Trophoblast cell (in vitro differentiated cells and primary cell): ENCODE results near the gene TNP2.

ENCODE experiments used
- DNase-seq, 2 donors: peaks; one replicate each; pipeline ENCODE4 v3.0.0-alpha.2; 2016
- H2AFZ ChIP-seq: 2 replicates; pipeline ENCODE4 v1.6.1; 2013; ENCODE audit warnings: low read length, moderate library complexity, mild to moderate bottlenecking; ENCODE audit not compliant: insufficient read depth, poor library complexity
- H2AK5ac ChIP-seq: 2 replicates; pipeline ENCODE4 v1.6.1; 2013; ENCODE audit warnings: mild to moderate bottlenecking, low read length
- H2BK120ac ChIP-seq: 2 replicates; pipeline ENCODE4 v1.6.1; 2013; ENCODE audit warnings: low read length, mild to moderate bottlenecking, moderate library complexity; ENCODE audit not compliant: insufficient read depth, poor library complexity
- H2BK12ac ChIP-seq: 2 replicates; pipeline ENCODE4 v1.6.1; 2013; ENCODE audit warnings: mild to moderate bottlenecking, low read length, moderate library complexity
- H2BK5ac ChIP-seq: 2 replicates; pipeline ENCODE4 v1.6.1; 2013; ENCODE audit warnings: low read length, low read depth, moderate library complexity, mild to moderate bottlenecking; ENCODE audit not compliant: poor library complexity
- H3K14ac ChIP-seq: 2 replicates; pipeline ENCODE4 v1.6.1; 2013; ENCODE audit warnings: mild to moderate bottlenecking, low read length
- H3K18ac ChIP-seq: 2 replicates; pipeline ENCODE4 v1.6.1; 2013; ENCODE audit warnings: mild to moderate bottlenecking, low read length
- H3K23ac ChIP-seq: 2 replicates; pipeline ENCODE4 v1.6.1; 2013; ENCODE audit warnings: low read length
- H3K27ac ChIP-seq: 2 replicates; pipeline ENCODE4 v1.5.1; 2013; ENCODE audit warnings: low read depth, mild to moderate bottlenecking, inconsistent platforms, low read length, moderate library complexity
- H3K27me3 ChIP-seq: 2 replicates; pipeline ENCODE4 v1.6.1; 2013; ENCODE audit warnings: inconsistent platforms, mild to moderate bottlenecking, low read length, moderate library complexity; ENCODE audit not compliant: insufficient read depth
- H3K36me3 ChIP-seq, 2 experiments: 1 replicate in 1 of 2; 2 replicates in 1 of 2; pipeline ENCODE4 v1.6.1; 2013; ENCODE audit warnings: low read length in 2 of 2, mild to moderate bottlenecking in 2 of 2, moderate library complexity in 1 of 2; ENCODE audit not compliant: insufficient read depth in 2 of 2, control insufficient read depth in 1 of 2
- H3K4ac ChIP-seq: 2 replicates; pipeline ENCODE4 v1.6.1; 2013; ENCODE audit warnings: low read depth, mild to moderate bottlenecking, low read length, moderate library complexity
- H3K4me1 ChIP-seq, 2 experiments: 1 replicate in 1 of 2; 2 replicates in 1 of 2; pipeline ENCODE4 v1.6.1; 2013; ENCODE audit warnings: low read length in 2 of 2, mild to moderate bottlenecking in 2 of 2, moderate library complexity in 1 of 2; ENCODE audit not compliant: insufficient read depth in 2 of 2, control insufficient read depth in 1 of 2
- H3K4me2 ChIP-seq: 2 replicates; pipeline ENCODE4 v1.6.1; 2013; ENCODE audit warnings: inconsistent platforms, mild to moderate bottlenecking, low read length, moderate library complexity
- H3K4me3 ChIP-seq: 2 replicates; pipeline ENCODE4 v1.5.1; 2013; ENCODE audit warnings: mild to moderate bottlenecking, low read depth, low read length, inconsistent platforms
- H3K79me1 ChIP-seq: one replicate; pipeline ENCODE4 v1.6.1; 2013; ENCODE audit warnings: low read length
- H3K79me2 ChIP-seq: 2 replicates; pipeline ENCODE4 v1.6.1; 2013; ENCODE audit warnings: low read length, mild to moderate bottlenecking; ENCODE audit not compliant: control insufficient read depth, insufficient read depth, poor library complexity
- H3K9ac ChIP-seq: 2 replicates; pipeline ENCODE4 v1.6.1; 2013; ENCODE audit warnings: mild to moderate bottlenecking, low read length
- H3K9me3 ChIP-seq: 2 replicates; pipeline ENCODE4 v1.6.1; 2013; ENCODE audit warnings: low read depth, mild to moderate bottlenecking, control low read depth, inconsistent platforms, low read length; ENCODE audit not compliant: insufficient read depth
- H4K12ac ChIP-seq: 2 replicates; pipeline ENCODE4 v1.6.1; 2013; ENCODE audit warnings: low read depth, mild to moderate bottlenecking, low read length, moderate library complexity
- H4K8ac ChIP-seq: 2 replicates; pipeline ENCODE4 v1.6.1; 2013; ENCODE audit warnings: low read depth, mild to moderate bottlenecking, low read length, moderate library complexity
- H4K91ac ChIP-seq: one replicate; pipeline ENCODE4 v1.6.1; 2013; ENCODE audit warnings: low read depth, mild to moderate bottlenecking, low read length, moderate library complexity
- WGBS: extraction: QIAGEN DNeasy Blood & Tissue Kit; methylation state at CpG from one replicate; pipeline ENCODE4 v1.1.7; 2013; ENCODE audit warnings: missing lambda C conversion rate; ENCODE audit not compliant: insufficient read length, insufficient coverage; ENCODE audit errors: extremely low coverage; 5-methylcytosine and 5-hydroxymethylcytosine counted together

The TNP2 gene

GRCh38 chr16:11242658-11243057, 26.5 kb downstream of the TNP2 start:
- H3K18ac ChIP-seq: no peak overlapping the region
- no peak overlapping the region for H4K12ac ChIP-seq
- H2BK120ac ChIP-seq: no peak overlapping the region
- H3K4me3 ChIP-seq: no peak overlapping the region
- H3K23ac ChIP-seq: no peak overlapping the region
- no peaks in the 10 kb centered on the region for H3K4me1 ChIP-seq
- no peak overlapping the region for H3K27ac ChIP-seq
- H4K91ac ChIP-seq: no peak overlapping the region
- no peak overlapping the region for H2AK5ac ChIP-seq
- H4K8ac ChIP-seq: no peak overlapping the region
- no peaks in the 10 kb centered on the region for H3K9me3 ChIP-seq
- no peak for DNase-seq
- H2AFZ ChIP-seq: no peak overlapping the region
- no peak overlapping the region for H3K9ac ChIP-seq
- H3K79me1 ChIP-seq: no peaks in the 10 kb centered on the region
- H3K4ac ChIP-seq: no peak overlapping the region
- WGBS: no CpG with 5 or more reads among the region's 12 CpGs
- H2BK5ac ChIP-seq: no peak overlapping the region
- H3K4me2 ChIP-seq: no peak overlapping the region
- no peak overlapping the region for H3K14ac ChIP-seq
- H2BK12ac ChIP-seq: no peak overlapping the region
- no peaks in the 10 kb centered on the region for H3K79me2 ChIP-seq
- H3K27me3 ChIP-seq: no peaks in the 10 kb centered on the region
- H3K36me3 ChIP-seq: no peaks in the 10 kb centered on the region

GRCh38 chr16:11241480-11242204, 27.5 kb downstream of the TNP2 start:
- Histone ChIP-seq H4K8ac (no peak overlapping the region), H4K12ac (no peak overlapping the region), H3K27ac (no peak overlapping the region), H2BK120ac (no peak overlapping the region), H3K4ac (no peak overlapping the region), H2BK12ac (no peak overlapping the region), H3K79me1 (no peaks in the 10 kb centered on the region), H2AFZ (no peak overlapping the region), H3K23ac (no peak overlapping the region), H3K79me2 (no peaks in the 10 kb centered on the region), H3K27me3 (no peaks in the 10 kb centered on the region), H3K18ac (no peak overlapping the region), H3K14ac (no peak overlapping the region), H3K4me1 (no peaks in the 10 kb centered on the region), H3K36me3 (no peaks in the 10 kb centered on the region), H3K4me3 (no peak overlapping the region), H3K4me2 (no peak overlapping the region), H2AK5ac (no peak overlapping the region), H3K9ac (no peak overlapping the region), H3K9me3 (no peaks in the 10 kb centered on the region), H2BK5ac (no peak overlapping the region), H4K91ac (no peak overlapping the region)
- DNase-seq: no peak
- no CpG with 5 or more reads among the region's 5 CpGs for WGBS

GRCh38 chr16:11240636-11241473, 28.3 kb downstream of the TNP2 start:
- no peak overlapping the region for H2AK5ac ChIP-seq
- no peaks in the 10 kb centered on the region for H3K27me3 ChIP-seq
- no peak overlapping the region for H3K14ac ChIP-seq
- no peak overlapping the region for H3K27ac ChIP-seq
- H2AFZ ChIP-seq: no peak overlapping the region
- no peak overlapping the region for H3K9ac ChIP-seq
- H3K36me3 ChIP-seq: no peaks in the 10 kb centered on the region
- H4K8ac ChIP-seq: no peak overlapping the region
- no peak overlapping the region for H3K23ac ChIP-seq
- no peaks in the 10 kb centered on the region for H3K79me2 ChIP-seq
- H3K4me3 ChIP-seq: no peak overlapping the region
- no peak overlapping the region for H4K91ac ChIP-seq
- H3K79me1 ChIP-seq: no peaks in the 10 kb centered on the region
- no CpG with 5 or more reads among the region's 10 CpGs for WGBS
- H3K18ac ChIP-seq: no peak overlapping the region
- DNase-seq: no peak
- H2BK5ac ChIP-seq: no peak overlapping the region
- H2BK12ac ChIP-seq: no peak overlapping the region
- H3K4me2 ChIP-seq: no peak overlapping the region
- H3K4me1 ChIP-seq: no peaks in the 10 kb centered on the region
- H2BK120ac ChIP-seq: no peak overlapping the region
- no peak overlapping the region for H3K4ac ChIP-seq
- H3K9me3 ChIP-seq: no peaks in the 10 kb centered on the region
- no peak overlapping the region for H4K12ac ChIP-seq

- WGBS: no CpG with 5 or more reads among the region's 10 CpGs
- Histone ChIP-seq H3K9me3 (no peaks in the 10 kb centered on the region), H3K79me1 (no peaks in the 10 kb centered on the region)
Measured at GRCh38 chr16:11239644-11240632, 29.2 kb downstream of the TNP2 start.

More at GRCh38 chr16:11239644-11240632, 29.2 kb downstream of the TNP2 start:
- Histone ChIP-seq H3K4me3 (no peak overlapping the region), H3K4me2 (no peak overlapping the region), H3K4me1 (no peaks in the 10 kb centered on the region), H3K4ac (no peak overlapping the region), H3K79me2 (no peaks in the 10 kb centered on the region), H3K36me3 (no peaks in the 10 kb centered on the region), H4K91ac (no peak overlapping the region), H3K9ac (no peak overlapping the region), H3K18ac (no peak overlapping the region), H4K12ac (no peak overlapping the region), H2BK5ac (no peak overlapping the region), H2BK12ac (no peak overlapping the region), H3K27me3 (no peaks in the 10 kb centered on the region), H2AFZ (no peak overlapping the region), H2AK5ac (no peak overlapping the region), H3K14ac (no peak overlapping the region), H3K23ac (no peak overlapping the region), H4K8ac (no peak overlapping the region), H3K27ac (no peak overlapping the region), H2BK120ac (no peak overlapping the region)
- DNase-seq: no peak
